Tibial nerve (tissue), 4 donors: ENCODE data around the gene ARID3A.

Experiments used
- CTCF ChIP-seq, 5 experiments: fragments of 200-600 bp in 3 of 5; fragments of 450-650 bp in 2 of 5; sonication (generic) in 3 of 5; IDR thresholded peaks; one replicate each; pipeline ENCODE4 v1.5.1; 2016 to 2019; ENCODE audit warnings: antibody characterized with exemption in 5 of 5, mild to moderate bottlenecking in 3 of 5, moderate library complexity in 2 of 5
- EP300 ChIP-seq, 2 donors: sonication (generic); formaldehyde crosslinking; IDR thresholded peaks; one replicate each; pipeline ENCODE4 v1.6.1; 2017; ENCODE audit warnings: antibody characterized with exemption in 2 of 2, mild to moderate bottlenecking in 1 of 2
- POLR2A ChIP-seq, 2 donors: fragments of 450-650 bp; IDR thresholded peaks; one replicate each; pipeline ENCODE4 v1.6.1; 2017; ENCODE audit warnings: antibody characterized with exemption in 2 of 2, mild to moderate bottlenecking in 2 of 2, moderate library complexity in 2 of 2

GRCh38 chr19:904545-904944 is 21.3 kb upstream of the ARID3A start:
- no peak for TF ChIP-seq POLR2A (IDR thresholded peaks at IDR 0.05)
- no peak for TF ChIP-seq CTCF (IDR thresholded peaks at IDR 0.05)
- TF ChIP-seq EP300 (IDR thresholded peaks at IDR 0.05): no peak
